HUDEP-2 (cell line): ENCODE data around the gene STRA6.
"Not testable (repeated sequence)": the region's sequence is repeated elsewhere in the genome, so short reads cannot be mapped to it uniquely, and the experiment has no call there.

Experiments
- DNase-seq, 76 experiments: peaks; one replicate each; lab custom pipeline; 2025; ENCODE audit not compliant: unreplicated experiment in 76 of 76; lab: John Stamatoyannopoulos, UW

STRA6 gene

GRCh38 chr15:74170071-74170844 is 32.3 kb downstream of the STRA6 start:
- DNase-seq, result no peak

GRCh38 chr15:74168711-74169126 is 33.9 kb downstream of the STRA6 start:
- no peak for DNase-seq

GRCh38 chr15:74167891-74168331 is 34.7 kb downstream of the STRA6 start:
- no peak for DNase-seq

- DNase-seq, result no peak
Measured at GRCh38 chr15:74165461-74165860, 37.1 kb downstream of the STRA6 start.

GRCh38 chr15:74162195-74162536 is 40.4 kb downstream of the STRA6 start:
- not testable (repeated sequence) for DNase-seq

- not testable (repeated sequence) for DNase-seq
Measured at GRCh38 chr15:74160390-74160789, 42.2 kb downstream of the STRA6 start.

- no peak for DNase-seq
Measured at GRCh38 chr15:74159773-74160172, 42.8 kb downstream of the STRA6 start.

GRCh38 chr15:74158855-74159650 is 43.5 kb downstream of the STRA6 start:
- no peak for DNase-seq

- DNase-seq, result no peak
Measured at GRCh38 chr15:74157868-74158827, 44.4 kb downstream of the STRA6 start.

GRCh38 chr15:74156678-74157411 is 45.7 kb downstream of the STRA6 start:
- DNase-seq, result no peak

- no peak for DNase-seq
Measured at GRCh38 chr15:74155766-74156417, 46.7 kb downstream of the STRA6 start.

GRCh38 chr15:74147051-74147450 is 55.5 kb downstream of the STRA6 start:
- no peak for DNase-seq

GRCh38 chr15:74146277-74146800 is 56.2 kb downstream of the STRA6 start:
- no peak for DNase-seq

GRCh38 chr15:74144153-74144775 is 58.3 kb downstream of the STRA6 start:
- DNase-seq, result no peak

GRCh38 chr15:74141591-74141990 is 61.0 kb downstream of the STRA6 start:
- DNase-seq, result no peak

- no peak for DNase-seq
Measured at GRCh38 chr15:74138642-74139041, 63.9 kb downstream of the STRA6 start.

- no peak for DNase-seq
Measured at GRCh38 chr15:74137537-74137894, 65.1 kb downstream of the STRA6 start.

- no peak for DNase-seq
Measured at GRCh38 chr15:74136814-74137536, 65.6 kb downstream of the STRA6 start.

GRCh38 chr15:74136540-74136813 is 66.1 kb downstream of the STRA6 start:
- no peak for DNase-seq
